HG03108 (cell line): ENCODE measurements around the gene GSG1L.
"Not testable (repeated sequence)": the region's sequence is repeated elsewhere in the genome, so short reads cannot be mapped to it uniquely, and the experiment has no call there.

Experiments
- ATAC-seq: cut with Tn5 transposase; IDR thresholded peaks from one replicate; pipeline ENCODE4 v1.9.1; 2021; ENCODE audit warnings: moderate library complexity; ENCODE audit not compliant: unreplicated experiment

GSG1L gene

DNA sequence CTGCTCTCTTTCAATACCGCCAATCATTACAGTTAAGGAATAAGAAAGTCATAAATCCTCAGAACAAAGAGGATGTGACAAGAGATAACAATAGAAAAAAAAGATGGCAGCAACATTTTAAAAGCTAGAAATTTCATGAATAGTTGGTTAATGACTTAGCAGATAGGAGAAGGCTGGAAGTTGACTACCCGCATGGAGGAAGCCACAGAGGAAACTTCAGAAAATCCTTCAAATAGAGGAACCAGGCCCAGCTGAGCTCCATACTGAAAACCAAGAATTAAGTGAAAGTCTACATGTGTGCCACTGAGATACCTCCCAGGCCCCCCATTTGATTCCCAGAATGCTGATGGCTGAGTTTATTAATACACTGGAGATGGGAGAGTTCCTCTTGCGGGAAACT, 109.3 kb downstream of the GSG1L start:
- no peak for ATAC-seq

DNA sequence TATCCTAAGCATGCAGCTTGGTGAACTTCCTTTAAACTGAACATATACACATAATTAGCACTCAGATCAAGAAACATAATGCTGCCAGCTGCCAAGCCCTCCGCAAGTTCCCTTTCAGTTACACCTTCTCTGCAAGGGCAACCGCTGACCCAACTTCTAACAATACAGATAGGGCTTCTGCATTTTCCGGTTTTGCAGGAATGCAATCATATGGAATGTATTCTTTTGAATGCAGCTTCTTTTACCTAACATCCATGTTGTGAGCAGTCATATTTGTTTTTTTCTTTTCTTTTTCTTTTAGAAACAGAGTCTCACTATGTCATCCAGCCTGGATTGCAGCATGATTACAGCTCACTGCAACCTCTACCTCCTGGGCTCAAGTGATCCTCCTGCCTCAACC, 110.7 kb downstream of the GSG1L start:
- ATAC-seq = no peak

DNA sequence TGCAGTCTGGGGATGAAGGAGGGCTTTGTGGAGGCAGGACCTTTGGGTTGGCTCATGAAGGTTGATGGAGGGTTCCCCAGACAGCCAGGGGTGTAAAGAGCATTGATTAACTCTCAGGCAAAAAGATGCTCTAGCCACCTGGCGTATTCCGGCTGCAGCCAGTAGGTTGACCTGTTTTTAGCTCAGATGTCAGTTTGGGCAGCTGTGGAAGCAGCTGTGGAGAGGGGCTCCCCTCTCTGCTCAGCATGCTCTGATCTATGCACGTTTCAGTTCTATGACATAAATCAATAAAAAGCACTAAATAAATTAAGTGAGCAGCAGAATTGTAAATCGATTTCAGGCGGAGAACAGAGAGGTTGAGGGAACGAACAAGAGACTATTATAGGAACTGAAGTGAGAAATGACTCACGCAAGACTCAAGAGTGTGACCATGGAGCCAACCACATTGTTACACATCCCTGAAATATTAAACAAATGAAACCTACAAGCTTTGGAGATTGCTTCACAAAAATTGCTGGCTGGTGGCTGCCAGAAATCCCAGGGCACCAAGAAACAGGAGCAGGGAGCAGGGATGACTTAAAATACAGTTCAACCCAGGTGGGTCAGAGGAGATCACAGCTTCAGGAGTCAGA, 111.9 kb downstream of the GSG1L start:
- no peak for ATAC-seq

DNA sequence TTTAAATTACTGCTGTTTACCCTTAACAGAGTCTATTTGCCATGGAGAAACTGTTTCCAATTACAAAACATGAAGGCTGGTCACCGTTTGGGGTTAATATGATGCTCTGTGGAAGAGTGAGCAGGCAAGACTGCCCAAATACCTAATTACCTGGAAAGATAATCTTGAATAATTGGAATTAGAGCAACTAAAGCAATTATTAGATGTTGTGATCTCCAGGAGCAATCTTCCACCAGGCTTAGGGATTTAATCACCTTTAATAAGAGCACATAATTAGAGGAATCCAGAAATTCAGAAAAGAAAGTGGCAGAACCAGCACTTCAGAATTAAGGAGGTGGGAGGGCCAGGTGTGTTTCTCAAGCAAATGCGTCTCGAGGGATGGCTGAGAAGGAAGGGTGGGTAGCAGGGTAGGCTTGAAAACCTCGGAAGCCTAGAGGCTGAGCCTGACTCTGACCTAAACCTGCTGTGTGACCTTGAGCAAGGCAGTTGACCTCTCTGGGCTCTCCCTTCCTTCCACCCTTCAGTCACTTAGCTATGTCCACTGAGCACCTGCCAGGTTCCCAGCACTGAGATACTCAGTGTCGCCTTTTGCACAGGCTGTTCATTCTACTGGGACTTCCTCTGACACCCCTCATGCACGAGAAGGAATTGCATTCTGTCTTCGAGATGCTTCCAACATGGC, 113.2 kb downstream of the GSG1L start:
- ATAC-seq = no peak

DNA sequence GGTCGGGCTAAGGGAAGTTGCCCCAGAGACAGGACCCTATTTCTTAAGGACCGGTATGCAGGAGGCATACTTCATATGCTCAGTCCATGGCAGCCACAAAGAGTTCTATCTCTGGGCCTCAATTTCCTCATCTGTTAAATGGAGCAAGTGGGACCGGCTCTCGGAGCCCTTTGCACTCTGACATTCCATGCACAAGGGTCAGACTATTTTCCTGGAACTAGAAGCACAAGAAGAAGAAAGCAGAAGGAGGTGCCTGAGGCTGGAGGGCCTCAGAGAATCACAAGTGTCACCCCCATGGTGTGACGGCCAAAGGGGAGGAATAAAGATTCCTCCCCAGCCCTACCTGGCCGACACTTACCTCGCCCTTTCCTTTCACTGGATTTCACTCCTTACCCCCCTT, 115.8 kb downstream of the GSG1L start:
- ATAC-seq = no peak

DNA sequence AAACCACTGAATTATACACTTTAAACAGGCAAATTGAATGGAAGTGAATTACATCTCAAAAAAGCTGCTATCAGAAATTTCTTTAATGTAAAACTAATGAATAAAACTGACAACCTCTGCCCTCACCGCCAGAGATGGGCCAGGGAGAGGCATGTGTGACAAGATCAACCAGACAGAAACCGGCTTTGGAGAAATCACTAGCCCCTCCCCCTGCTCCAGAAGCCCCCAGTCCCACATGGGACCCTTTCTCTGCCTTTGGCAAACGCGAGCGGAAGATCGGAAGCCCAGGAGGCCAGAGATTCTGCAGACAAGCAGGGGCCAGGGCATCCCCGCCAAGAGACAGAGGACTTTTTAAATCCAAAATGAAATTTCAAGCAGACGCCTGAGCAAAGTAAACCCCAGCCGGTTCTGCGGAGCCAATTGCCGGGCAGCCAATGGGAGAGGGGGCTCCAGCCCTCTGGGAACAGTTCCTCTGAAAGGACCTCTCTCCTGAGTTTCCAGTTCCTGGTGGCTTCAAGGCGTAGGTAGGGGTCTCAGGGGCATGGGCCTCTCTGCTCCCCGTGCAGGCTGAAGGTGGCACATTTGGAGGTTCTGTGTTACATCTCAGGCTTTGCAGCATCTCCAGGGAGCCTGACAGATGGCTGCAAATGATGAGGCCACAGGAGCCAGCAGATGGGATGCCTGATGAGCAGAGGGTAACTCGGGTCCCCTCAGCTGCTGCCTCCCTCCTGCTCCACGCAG, 118.1 kb downstream of the GSG1L start:
- no peak for ATAC-seq

DNA sequence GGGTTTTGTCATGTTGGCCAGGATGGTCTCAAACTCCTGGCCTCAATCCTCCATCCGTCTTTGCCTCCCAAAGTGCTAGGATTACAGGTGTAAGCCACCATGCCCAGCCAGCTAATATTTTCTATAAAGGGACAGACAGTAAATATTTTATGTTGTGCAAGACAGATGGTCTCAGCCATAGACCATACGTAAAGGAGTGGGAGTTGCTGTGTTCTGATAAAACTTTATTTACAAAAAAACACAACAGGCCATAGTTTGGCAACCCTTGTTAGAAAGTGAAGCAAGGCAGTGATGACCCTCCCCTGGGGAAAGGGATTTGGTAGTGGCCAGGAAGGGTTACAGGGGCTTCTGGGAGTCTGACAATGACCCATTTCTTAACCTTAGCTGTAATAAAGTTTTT, 119.7 kb downstream of the GSG1L start:
- no peak for ATAC-seq

DNA sequence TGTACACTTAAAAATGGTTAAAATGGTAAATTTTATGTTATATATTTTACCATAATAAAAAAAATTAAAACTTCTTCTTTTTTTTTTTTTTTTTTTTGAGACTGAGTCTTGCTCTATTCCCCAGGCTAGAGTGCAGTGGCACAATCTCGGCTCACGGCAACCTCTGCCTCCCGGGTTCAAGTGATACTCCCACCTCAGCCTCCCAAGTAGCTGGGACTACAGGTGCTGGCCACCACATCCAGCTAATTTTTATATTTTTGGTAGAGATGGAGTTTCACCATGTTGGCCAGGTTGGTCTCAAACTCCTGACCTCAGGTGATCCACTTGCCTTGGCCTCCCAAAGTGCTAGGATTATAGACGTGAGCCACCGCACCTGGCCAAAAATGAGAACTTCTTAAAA, 121.4 kb downstream of the GSG1L start:
- not testable (repeated sequence) for ATAC-seq

DNA sequence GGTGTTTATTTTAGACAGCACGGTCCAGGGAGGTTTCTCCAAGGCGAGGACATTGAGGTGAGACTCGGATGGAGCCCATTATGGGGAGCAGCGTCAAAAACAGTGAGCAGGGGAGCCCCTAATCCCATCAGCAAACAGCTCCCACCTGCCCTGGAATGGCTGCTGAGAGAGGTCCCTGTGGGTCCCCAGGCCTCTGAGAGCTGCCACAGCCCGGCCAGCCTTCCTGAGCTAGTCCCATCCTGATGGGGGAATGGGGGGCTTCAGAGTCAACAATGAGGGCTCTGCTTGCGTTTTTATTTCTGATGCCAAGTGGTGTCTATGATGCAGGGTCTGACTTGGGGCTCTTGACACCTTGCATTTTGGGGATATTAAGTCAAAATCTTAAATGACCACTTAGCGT, 128.4 kb downstream of the GSG1L start:
- ATAC-seq = no peak

DNA sequence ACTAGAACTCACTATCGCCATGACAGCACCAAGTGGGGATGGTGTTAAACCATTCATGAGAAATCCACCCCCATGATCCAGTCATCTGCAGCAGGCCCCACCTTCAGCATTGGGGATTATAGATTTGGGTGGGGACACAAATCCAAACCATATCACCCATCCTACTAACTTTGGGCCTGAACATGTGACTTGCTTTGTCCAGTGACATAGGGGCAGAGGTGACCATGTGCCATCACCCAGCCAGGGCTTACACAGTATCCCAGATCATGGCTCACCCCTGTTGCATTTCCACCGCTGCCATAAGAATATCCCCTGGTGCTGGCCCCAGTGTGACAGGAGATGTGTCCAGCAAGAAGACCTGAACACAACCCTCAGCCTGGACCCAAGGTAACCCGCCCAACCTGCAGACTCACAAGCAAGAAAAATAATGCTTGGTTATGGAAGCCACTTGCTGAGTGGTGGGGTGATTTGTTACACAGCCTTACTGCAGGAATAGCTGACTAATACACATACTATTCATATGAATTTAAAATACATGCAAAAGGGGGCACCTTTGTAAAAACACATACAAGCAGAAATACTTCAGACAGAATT, 130.9 kb downstream of the GSG1L start:
- no peak for ATAC-seq

DNA sequence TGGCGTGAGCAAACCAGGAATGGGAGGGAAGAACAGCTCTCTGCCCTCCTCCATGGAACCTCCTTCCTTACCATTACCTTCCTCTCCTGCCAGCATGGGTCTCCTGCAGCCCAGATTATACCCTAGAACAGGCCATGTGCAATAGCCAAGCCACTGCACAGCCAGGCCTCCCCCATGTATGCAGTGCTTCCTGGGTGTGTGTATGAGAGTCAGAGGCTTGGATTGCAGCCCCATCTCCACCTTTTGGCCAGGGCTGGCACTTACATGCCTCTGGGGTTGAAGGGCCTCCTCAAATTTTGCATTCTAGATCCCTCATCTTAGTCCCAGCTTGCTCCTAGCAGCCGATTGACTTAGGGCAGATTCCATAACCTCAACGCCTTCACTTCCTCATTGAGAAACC, 133.7 kb downstream of the GSG1L start:
- ATAC-seq = no peak

DNA sequence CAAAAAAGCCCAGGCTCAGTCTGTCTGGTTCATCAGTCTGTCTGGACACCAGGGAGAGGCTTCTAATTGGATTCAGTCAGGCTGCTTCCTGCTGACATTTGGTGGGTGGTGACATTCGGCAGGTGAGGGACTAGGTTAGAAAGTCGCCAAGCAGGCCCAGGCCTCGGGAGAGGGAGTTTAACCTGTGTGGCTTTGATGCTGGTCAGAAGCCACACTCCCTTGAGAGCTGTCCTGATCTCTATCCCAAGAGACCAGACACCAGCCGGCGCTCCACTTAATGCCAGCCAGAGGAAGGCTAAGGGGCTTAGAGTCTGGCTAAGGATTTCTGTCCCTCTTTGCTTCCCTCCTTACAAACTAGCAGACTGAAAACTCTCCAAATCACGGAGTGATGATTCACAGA, 135.0 kb downstream of the GSG1L start:
- no peak for ATAC-seq

DNA sequence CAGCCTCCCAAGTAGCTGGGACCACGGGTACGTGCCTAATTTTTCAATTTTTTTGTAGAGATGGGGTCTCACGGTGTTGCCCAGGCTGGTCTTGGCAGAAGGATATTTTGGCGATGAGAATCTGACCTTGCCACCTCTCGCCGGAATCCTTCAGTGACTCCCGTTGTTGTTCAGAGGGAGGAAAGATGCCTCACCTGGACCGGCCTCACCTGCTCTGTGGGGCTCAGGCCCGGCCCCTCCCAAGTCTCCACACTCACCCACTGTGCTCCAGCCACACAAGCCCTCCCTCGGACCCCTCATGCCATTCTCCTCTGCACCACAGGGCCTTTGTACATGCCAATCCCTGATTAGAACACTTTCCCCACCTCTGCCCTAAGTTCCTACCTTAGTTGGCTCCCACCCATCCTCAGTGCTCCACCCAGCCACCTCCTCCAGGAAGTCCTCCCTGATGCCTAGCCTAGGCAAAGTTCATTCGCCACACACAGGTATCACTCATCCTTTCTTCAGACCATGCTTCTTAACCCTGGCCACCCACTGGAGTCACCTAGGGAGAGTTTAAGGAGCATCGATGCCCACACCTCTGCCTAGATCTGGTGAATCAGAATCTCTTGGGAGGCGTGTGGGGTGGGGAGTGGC, 136.1 kb downstream of the GSG1L start:
- no peak for ATAC-seq

DNA sequence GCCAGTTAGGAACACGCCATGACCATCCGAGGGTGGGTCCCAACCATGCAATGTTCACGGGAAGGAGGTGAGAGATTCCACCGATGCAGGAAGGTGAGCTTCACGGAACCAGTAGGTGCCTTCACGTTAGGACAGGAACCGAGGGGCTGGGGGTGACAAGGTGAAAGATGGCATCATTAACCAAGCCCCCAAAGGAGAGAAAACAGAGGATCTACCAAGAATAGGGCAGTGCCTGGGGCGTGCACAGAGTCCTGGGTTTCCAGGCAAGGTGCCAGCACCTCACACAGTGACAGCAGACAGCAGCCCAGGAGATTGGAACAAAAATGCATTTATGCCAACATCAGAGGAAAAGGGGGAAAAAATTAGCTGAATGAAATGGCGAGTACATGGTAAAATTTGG, 137.9 kb downstream of the GSG1L start:
- no peak for ATAC-seq

DNA sequence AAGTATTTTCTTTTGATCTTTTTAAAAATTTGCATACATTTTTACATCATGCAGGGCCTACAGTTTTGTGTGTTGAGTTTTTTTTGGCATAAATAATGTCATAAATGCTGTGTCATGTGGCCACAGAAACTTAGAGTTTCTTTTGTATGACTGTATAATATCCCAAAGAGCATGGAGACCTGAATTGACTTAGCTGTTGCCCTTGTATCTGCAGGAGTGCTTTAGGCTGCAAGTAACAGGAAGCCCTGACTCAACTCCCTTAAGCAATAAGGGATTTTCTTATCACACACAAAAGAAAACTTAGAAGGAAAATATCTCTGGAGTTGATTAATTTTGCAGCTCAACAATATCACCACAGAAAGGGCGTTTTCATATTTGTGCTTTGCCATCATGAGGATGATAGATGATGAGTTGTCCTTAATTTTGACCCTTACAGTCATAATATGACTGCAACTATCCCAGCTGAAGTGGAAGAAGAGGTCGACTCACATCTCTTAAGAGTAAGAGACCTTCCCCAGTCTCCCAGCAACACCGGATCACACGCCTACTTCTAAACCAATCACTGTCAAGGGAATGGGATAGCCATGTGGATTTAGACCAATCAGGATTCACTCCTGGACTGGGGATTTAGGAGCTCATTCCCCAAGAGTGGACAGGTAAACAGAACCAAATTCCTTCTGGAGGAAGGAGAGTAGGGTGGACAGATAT, 138.9 kb downstream of the GSG1L start:
- no peak for ATAC-seq

DNA sequence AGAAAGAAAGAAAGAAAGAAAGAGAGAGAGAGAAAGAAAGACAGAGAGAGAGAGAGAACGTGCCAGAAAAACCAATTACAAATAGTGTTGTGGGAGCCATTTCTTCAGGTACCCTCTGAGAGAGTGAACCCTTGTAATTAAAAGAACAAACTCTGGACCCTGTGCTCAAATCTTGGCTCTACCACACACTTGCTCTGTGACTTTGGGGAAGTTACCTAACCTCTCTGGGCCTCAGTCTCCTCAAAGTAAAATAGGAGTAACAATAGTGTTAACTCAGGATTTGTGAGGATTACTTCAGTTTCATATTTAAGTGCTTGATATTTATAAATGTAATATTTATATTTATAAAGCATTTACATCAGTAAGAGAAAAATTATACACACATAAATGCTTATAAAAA, 139.8 kb downstream of the GSG1L start:
- no peak for ATAC-seq

DNA sequence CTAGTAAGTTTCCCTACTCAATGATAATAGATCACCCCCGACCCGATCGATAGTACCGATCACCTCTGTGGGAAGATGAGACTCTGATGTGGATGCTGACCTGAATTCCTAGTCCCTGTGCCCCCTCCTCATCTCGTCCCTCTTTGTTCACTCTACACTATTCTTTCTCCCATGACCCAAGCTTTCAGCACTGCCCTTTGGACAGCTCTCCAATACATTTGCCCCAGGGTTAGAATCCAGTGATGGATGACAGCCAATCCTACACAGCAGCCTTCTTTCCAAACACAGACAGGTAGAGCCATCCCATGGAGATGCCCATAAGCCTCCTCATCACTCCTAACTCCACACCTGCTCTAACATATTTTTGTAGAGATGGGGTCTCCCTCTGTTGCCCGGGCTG, 141.1 kb downstream of the GSG1L start:
- no peak for ATAC-seq

DNA sequence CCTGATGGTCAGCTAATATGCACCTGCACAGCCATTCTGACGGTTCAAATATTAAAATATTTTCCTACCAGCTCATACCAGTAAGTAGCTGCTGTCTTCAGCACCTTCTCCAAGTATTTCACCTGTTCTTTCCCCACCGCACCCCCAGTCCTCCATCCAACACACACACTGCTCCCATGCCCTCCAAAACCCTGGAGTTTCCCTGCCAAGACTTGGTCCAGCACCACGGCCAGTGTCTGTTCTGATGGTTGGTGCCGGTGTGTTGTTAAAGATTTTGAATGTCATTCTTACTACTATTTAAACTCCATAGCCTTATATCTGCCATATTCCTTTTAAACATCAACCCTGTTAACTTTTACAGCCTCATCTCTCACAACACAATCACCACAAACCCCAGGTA, 142.4 kb downstream of the GSG1L start:
- no peak for ATAC-seq

DNA sequence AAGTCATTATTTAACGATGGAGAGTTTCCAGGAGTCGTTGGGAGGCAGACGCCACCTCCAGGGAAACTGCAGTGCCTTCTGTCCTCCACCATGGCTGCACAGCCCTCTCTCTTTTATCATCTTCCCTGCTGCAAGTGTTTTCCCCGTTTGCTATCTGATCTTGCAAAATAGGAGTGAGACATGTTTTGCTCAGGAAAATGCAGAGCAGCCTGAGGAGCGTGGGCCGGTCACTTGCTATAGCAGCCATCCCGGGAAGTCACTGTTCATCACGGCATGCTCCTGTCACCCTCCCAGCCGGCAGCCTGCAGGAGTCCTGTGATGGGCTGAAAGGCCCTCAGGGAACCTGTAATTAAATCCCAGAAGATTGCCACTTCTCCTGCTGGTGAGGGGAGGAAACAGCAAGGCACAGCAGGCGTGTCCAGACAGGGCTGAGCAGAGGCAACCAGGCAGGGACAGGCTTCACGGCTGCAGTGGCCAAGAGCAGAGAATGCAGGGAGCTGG, 143.1 kb downstream of the GSG1L start:
- no peak for ATAC-seq

DNA sequence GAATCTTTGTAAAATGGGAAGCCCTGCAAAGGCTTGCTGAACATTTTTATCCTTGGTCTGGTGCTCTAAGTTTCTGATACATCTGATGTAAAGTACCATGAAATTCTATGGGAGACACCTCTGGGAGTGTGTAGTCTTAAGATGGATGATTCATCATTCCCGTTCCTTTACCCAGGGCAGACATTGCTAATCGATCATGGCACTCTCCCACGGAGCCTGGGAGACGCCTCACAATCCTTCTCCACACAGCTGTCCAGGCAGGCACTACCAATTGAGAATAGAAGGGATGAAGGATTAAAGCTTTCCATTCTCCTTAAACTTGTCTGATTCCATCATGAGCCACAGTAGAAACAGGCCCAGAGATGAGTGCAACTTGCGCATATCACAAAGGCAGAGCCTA, 144.8 kb downstream of the GSG1L start:
- ATAC-seq = no peak

DNA sequence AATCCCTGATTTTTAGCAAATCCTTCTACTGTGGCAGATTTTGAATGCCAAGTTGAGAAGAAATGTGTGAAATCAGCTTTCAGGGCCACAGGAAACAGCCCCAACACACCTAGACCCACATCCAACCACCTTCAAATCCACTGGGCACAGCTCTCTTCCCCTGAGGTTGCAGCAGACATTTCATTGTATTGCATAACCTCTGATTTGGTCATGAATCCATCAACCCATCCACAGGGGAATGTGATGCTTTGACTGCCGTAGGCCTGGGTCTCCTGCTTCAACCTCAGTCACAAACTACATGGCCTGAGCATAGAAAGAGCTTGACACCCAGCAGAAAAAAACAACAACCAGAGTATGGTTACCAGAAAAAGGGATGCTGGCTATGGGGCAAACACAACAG, 145.6 kb downstream of the GSG1L start:
- ATAC-seq = no peak
